Neural cell (in vitro differentiated cells): ENCODE data around the gene OBSL1. TPM values are rescaled to one million over a fixed set of nuclear protein-coding genes. Genes with fewer than 3 reads are reported as not detected.

Experiments
- H2AFZ ChIP-seq: fragments of 200-600, 300-800 bp; sonication (generic), shearing (Covaris generic); 2 replicates; pipeline ENCODE4 v1.6.0; 2014; ENCODE audit warnings: low read depth, mild to moderate bottlenecking, antibody characterized with exemption, low read length, moderate library complexity
- H3F3A ChIP-seq: fragments of 200-600 bp; shearing (Covaris generic); 2 replicates; pipeline ENCODE4 v1.6.1; 2016; ENCODE audit warnings: mild to moderate bottlenecking, moderate library complexity, mixed read lengths, antibody characterized with exemption, low read length; ENCODE audit not compliant: insufficient read depth, poor library complexity, severe bottlenecking
- H3K27ac ChIP-seq: fragments of 200-600, 300-800 bp; sonication (generic), shearing (Covaris generic); 2 replicates; pipeline ENCODE4 v1.5.1; 2014; ENCODE audit warnings: mild to moderate bottlenecking, low read length, moderate library complexity
- H3K27me3 ChIP-seq: fragments of 300-800, 200-600 bp; sonication (generic), shearing (Covaris generic); 2 replicates; pipeline ENCODE4 v1.6.0; 2014; ENCODE audit warnings: mild to moderate bottlenecking, low read depth, low read length, moderate library complexity; ENCODE audit not compliant: insufficient read depth
- H3K36me3 ChIP-seq: fragments of 300-800, 200-600 bp; sonication (generic), shearing (Covaris generic); 2 replicates; pipeline ENCODE4 v1.5.1; 2014; ENCODE audit warnings: mild to moderate bottlenecking, antibody characterized with exemption, low read length, moderate library complexity; ENCODE audit not compliant: insufficient read depth
- H3K4me2 ChIP-seq: fragments of 300-800, 200-600 bp; sonication (generic), shearing (Covaris generic); 2 replicates; pipeline ENCODE4 v1.6.0; 2014; ENCODE audit warnings: mild to moderate bottlenecking, low read length
- H3K4me3 ChIP-seq: fragments of 300-800, 200-600 bp; sonication (generic), shearing (Covaris generic); 2 replicates; pipeline ENCODE4 v1.5.1; 2014; ENCODE audit warnings: mild to moderate bottlenecking, low read length, moderate library complexity
- H3K79me2 ChIP-seq: fragments of 200-600 bp; shearing (Covaris generic); replicated peaks from 2 replicates; pipeline ENCODE4 v1.6.0; 2014; ENCODE audit warnings: mild to moderate bottlenecking, low read length, moderate library complexity; ENCODE audit not compliant: insufficient read depth
- H3K9ac ChIP-seq: fragments of 300-800, 200-600 bp; sonication (generic), shearing (Covaris generic); 2 replicates; pipeline ENCODE4 v1.6.1; 2016; ENCODE audit warnings: mild to moderate bottlenecking, low read length, mixed read lengths
- H3K9me2 ChIP-seq: fragments of 200-600 bp; shearing (Covaris generic); 2 replicates; pipeline ENCODE4 v1.6.1; 2016; ENCODE audit warnings: mild to moderate bottlenecking, low read length, mixed read lengths; ENCODE audit not compliant: insufficient read depth
- H3K9me3 ChIP-seq: fragments of 200-600, 300-800 bp; sonication (generic), shearing (Covaris generic); 2 replicates; pipeline ENCODE4 v1.6.1; 2016; ENCODE audit warnings: mild to moderate bottlenecking, mixed run types, low read length, moderate library complexity, mixed read lengths
- H4K20me1 ChIP-seq: fragments of 200-600 bp; shearing (Covaris generic); 2 replicates; pipeline ENCODE4 v1.6.1; 2016; ENCODE audit warnings: mild to moderate bottlenecking, mixed run types; ENCODE audit not compliant: insufficient read depth
- EP300 ChIP-seq: fragments of 450-650 bp; conservative IDR thresholded peaks from 2 replicates; pipeline ENCODE4 v1.6.1; 2014; ENCODE audit warnings: antibody characterized with exemption, mild to moderate bottlenecking, moderate library complexity; ENCODE audit not compliant: poor library complexity, severe bottlenecking
- EZH2 ChIP-seq: fragments of 200-600, 300-800 bp; shearing (Covaris generic), sonication (generic); IDR thresholded peaks from 2 replicates; pipeline ENCODE4 v1.6.1; 2014; ENCODE audit warnings: antibody characterized with exemption, low read length, borderline replicate concordance, mild to moderate bottlenecking; ENCODE audit not compliant: insufficient read depth, poor library complexity, severe bottlenecking
- MXI1 ChIP-seq: fragments of 450-650 bp; conservative IDR thresholded peaks from 2 replicates; pipeline ENCODE4 v1.6.1; 2014; ENCODE audit warnings: antibody characterized with exemption, mild to moderate bottlenecking; ENCODE audit not compliant: poor library complexity, severe bottlenecking
- POLR2AphosphoS5 ChIP-seq: IDR thresholded peaks from 2 replicates; pipeline ENCODE4 v1.6.1; 2012
- RAD21 ChIP-seq: fragments of 450-650 bp; conservative IDR thresholded peaks from 2 replicates; pipeline ENCODE4 v1.6.1; 2014; ENCODE audit warnings: antibody characterized with exemption, mild to moderate bottlenecking, moderate library complexity
- REST ChIP-seq: IDR thresholded peaks from 2 replicates; pipeline ENCODE4 v1.6.1; 2012; ENCODE audit warnings: borderline replicate concordance
- SMC3 ChIP-seq: fragments of 450-650 bp; conservative IDR thresholded peaks from 2 replicates; pipeline ENCODE4 v1.6.1; 2014; ENCODE audit warnings: antibody characterized with exemption, mild to moderate bottlenecking, moderate library complexity; ENCODE audit not compliant: poor library complexity
- TAF1 ChIP-seq: IDR thresholded peaks from 2 replicates; pipeline ENCODE4 v1.6.1; 2012; ENCODE audit warnings: low read depth
- polyA plus RNA-seq: library from polyadenylated mRNA; depleted of rRNA; stranded (reverse); fragments of >200 nt; gene quantifications from 2 replicates; pipeline ENCODE4 v1.2.3, GENCODE V29; 2014
- TF ChIP-seq, protein P1 (sequence below): fragments of 450-650 bp; IDR thresholded peaks from 2 replicates; pipeline ENCODE4 v1.5.1; 2014; ENCODE audit warnings: antibody characterized with exemption, mild to moderate bottlenecking, moderate library complexity; ENCODE audit not compliant: poor library complexity, severe bottlenecking

The OBSL1 gene
- polyA plus RNA-seq, 1 donor from 2014 or later = 59.7 TPM

GRCh38 chr2:219513787-219514186 is 57.6 kb downstream of the OBSL1 start:
- H3K4me2 ChIP-seq = peak overlapping the region; percentile 73
- TF ChIP-seq POLR2AphosphoS5 = no peak
- TF ChIP-seq EZH2 = no peak
- peak overlapping the region; percentile 59 for H3K4me3 ChIP-seq
- no peaks in the 10 kb centered on the region for H3K79me2 ChIP-seq
- no peaks in the 10 kb centered on the region for H3K36me3 ChIP-seq
- H3K9me2 ChIP-seq = no peaks in the 10 kb centered on the region
- no peaks in the 10 kb centered on the region for H3K9me3 ChIP-seq
- H3F3A ChIP-seq = no peaks in the 10 kb centered on the region
- peak overlapping the region; percentile 59 for H3K9ac ChIP-seq
- H2AFZ ChIP-seq = no peak overlapping the region
- no peaks in the 10 kb centered on the region for H4K20me1 ChIP-seq
- peak overlapping the region; percentile 12 for H3K27ac ChIP-seq
- H3K27me3 ChIP-seq = no peaks in the 10 kb centered on the region

DNA sequence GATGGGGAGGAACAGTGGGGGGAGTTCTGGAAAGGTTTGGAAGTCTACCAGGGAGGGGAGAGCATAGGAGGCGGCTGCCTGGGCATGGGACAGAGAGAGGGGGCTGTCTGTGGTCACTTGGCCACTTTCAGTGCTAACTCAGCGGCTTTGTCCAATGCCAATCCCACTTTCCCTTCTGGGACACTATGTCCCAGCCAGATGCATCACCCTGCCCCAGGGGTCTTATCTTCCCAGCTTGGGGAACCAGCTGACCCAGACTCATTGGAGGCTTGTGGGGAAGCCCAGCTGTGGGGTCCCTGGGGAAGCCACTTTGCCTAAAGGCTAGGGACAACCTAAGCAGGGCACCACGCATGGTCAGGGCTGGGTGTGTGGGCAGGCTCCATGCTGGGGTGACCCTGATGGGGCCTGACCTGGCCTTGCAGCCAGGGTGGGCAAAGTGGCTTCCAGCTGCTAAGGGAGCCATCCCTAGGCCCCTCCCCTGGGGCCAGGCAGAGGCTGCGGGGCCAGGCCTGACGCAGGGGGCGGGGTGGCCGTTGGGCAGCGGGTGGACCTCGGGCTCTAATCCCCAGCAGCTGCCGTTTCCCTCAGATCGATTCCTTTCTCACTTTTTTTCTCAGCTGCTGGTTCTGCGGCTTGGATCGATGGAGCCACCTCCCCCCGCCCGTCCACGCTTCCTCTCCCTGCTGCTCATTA is 58.7 kb downstream of the OBSL1 start:
- TF ChIP-seq REST (no peak), RAD21 (no peak), POLR2AphosphoS5 (no peak), EZH2 (no peak), EP300 (no peak), MXI1 (no peak), SMC3 (no peak), TAF1 (no peak)
- TF ChIP-seq, protein P1, sequence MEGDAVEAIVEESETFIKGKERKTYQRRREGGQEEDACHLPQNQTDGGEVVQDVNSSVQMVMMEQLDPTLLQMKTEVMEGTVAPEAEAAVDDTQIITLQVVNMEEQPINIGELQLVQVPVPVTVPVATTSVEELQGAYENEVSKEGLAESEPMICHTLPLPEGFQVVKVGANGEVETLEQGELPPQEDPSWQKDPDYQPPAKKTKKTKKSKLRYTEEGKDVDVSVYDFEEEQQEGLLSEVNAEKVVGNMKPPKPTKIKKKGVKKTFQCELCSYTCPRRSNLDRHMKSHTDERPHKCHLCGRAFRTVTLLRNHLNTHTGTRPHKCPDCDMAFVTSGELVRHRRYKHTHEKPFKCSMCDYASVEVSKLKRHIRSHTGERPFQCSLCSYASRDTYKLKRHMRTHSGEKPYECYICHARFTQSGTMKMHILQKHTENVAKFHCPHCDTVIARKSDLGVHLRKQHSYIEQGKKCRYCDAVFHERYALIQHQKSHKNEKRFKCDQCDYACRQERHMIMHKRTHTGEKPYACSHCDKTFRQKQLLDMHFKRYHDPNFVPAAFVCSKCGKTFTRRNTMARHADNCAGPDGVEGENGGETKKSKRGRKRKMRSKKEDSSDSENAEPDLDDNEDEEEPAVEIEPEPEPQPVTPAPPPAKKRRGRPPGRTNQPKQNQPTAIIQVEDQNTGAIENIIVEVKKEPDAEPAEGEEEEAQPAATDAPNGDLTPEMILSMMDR = no peak
- no peak overlapping the region for H3K27ac ChIP-seq
- H3F3A ChIP-seq = no peaks in the 10 kb centered on the region
- H2AFZ ChIP-seq = no peak overlapping the region
- H4K20me1 ChIP-seq = no peaks in the 10 kb centered on the region
- no peak overlapping the region for H3K4me2 ChIP-seq
- peak overlapping the region; percentile 16 for H3K9ac ChIP-seq
- no peaks in the 10 kb centered on the region for H3K9me3 ChIP-seq
- H3K27me3 ChIP-seq = no peaks in the 10 kb centered on the region
- H3K9me2 ChIP-seq = no peaks in the 10 kb centered on the region
- H3K36me3 ChIP-seq = no peaks in the 10 kb centered on the region
- no peaks in the 10 kb centered on the region for H3K79me2 ChIP-seq
- no peak overlapping the region for H3K4me3 ChIP-seq
